GM18868 (cell line): ENCODE measurements around the gene MMD.
"Not testable (repeated sequence)": the region's sequence is repeated elsewhere in the genome, so short reads cannot be mapped to it uniquely, and the experiment has no call there.

ENCODE experiments used
- ATAC-seq: cut with Tn5 transposase; IDR thresholded peaks from one replicate; pipeline ENCODE4 v1.9.1; 2021; ENCODE audit warnings: mild to moderate bottlenecking, moderate library complexity; ENCODE audit not compliant: unreplicated experiment

The MMD gene

GRCh38 chr17:55398689-55399088 lies 22.9 kb downstream of the MMD start:
- ATAC-seq: no peak

GRCh38 chr17:55395803-55396505 lies 25.7 kb downstream of the MMD start:
- ATAC-seq: no peak

GRCh38 chr17:55394357-55395021 lies 27.1 kb downstream of the MMD start:
- ATAC-seq: no peak

GRCh38 chr17:55391764-55392467 lies 29.7 kb downstream of the MMD start:
- no peak for ATAC-seq

GRCh38 chr17:55391244-55391757 lies 30.3 kb downstream of the MMD start:
- ATAC-seq: no peak

GRCh38 chr17:55390364-55390977 lies 31.2 kb downstream of the MMD start:
- ATAC-seq: no peak

GRCh38 chr17:55389715-55390114 lies 31.9 kb downstream of the MMD start:
- not testable (repeated sequence) for ATAC-seq

- ATAC-seq: no peak
These were observed 32.8 kb downstream of the MMD start for GRCh38 chr17:55388842-55389241.

- no peak for ATAC-seq
These were observed 34.8 kb downstream of the MMD start for GRCh38 chr17:55386796-55387332.

GRCh38 chr17:55384643-55385232 lies 36.9 kb downstream of the MMD start:
- no peak for ATAC-seq

GRCh38 chr17:55383771-55384642 lies 37.6 kb downstream of the MMD start:
- ATAC-seq: no peak

GRCh38 chr17:55381017-55381770 lies 40.4 kb downstream of the MMD start:
- ATAC-seq: no peak

- no peak for ATAC-seq
These were observed 43.9 kb downstream of the MMD start for GRCh38 chr17:55377671-55378275.

- ATAC-seq: no peak
These were observed 52.9 kb downstream of the MMD start for GRCh38 chr17:55368706-55369105.

- ATAC-seq: no peak
These were observed 55.6 kb downstream of the MMD start for GRCh38 chr17:55366020-55366481.

GRCh38 chr17:55363033-55363432 lies 58.6 kb downstream of the MMD start:
- no peak for ATAC-seq

GRCh38 chr17:55360971-55361370 lies 60.7 kb downstream of the MMD start:
- no peak for ATAC-seq
